SH-SY5Y (cell line): ENCODE results near the gene ITPKC.

Experiments
- GATA2 ChIP-seq: IDR thresholded peaks from 2 replicates; pipeline ENCODE4 v1.6.1; 2011; ENCODE audit warnings: mild to moderate bottlenecking, low read depth, low read length
- GATA3 ChIP-seq: IDR thresholded peaks from 2 replicates; pipeline ENCODE4 v1.6.1; 2011; ENCODE audit warnings: low read depth, mild to moderate bottlenecking, low read length, moderate library complexity

DNA sequence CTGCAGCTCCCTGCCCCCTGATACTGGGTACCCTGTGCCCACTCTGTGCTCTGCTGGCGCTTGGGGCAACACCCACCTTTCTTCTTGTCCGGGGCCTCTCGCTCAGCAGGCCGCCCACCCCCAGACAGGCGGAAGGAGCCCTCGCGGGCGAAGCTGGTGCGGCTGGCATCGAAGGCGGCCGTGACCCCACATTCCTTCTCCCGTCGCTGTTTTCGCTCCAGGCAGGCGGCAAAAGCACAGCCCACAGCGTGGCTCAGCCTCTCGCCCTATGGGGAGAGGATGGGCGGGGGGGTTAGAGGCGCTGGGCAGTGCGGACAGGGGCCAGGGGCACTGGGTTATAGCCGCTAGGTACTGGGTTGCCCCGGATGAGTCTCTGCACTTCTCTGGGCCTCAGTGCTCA, 39.8 kb upstream of the ITPKC start:
- TF ChIP-seq GATA2 (no peak), GATA3 (no peak)
